ENCODE data around the gene LRRN3.

DNA sequence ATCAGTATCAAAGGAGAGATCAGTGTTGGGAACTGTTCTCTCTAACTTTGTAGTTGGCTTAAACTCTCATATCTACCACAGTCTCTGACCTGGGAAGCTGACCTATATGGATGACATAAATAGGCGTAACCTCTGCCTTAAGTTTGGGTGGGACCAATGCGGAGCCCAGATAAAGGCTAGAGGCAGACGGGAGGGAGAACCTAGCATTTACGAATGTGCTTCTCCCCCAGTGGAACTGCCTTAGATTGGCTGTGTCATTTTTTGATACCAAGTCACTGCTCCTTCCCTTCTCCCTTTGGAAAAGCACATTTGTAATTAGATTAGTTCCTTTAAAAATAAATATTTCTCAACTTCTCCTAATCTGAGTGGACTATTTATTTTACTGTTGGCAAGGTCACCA, 23.7 kb upstream of the LRRN3 start:
- TF ChIP-seq, protein P1, sequence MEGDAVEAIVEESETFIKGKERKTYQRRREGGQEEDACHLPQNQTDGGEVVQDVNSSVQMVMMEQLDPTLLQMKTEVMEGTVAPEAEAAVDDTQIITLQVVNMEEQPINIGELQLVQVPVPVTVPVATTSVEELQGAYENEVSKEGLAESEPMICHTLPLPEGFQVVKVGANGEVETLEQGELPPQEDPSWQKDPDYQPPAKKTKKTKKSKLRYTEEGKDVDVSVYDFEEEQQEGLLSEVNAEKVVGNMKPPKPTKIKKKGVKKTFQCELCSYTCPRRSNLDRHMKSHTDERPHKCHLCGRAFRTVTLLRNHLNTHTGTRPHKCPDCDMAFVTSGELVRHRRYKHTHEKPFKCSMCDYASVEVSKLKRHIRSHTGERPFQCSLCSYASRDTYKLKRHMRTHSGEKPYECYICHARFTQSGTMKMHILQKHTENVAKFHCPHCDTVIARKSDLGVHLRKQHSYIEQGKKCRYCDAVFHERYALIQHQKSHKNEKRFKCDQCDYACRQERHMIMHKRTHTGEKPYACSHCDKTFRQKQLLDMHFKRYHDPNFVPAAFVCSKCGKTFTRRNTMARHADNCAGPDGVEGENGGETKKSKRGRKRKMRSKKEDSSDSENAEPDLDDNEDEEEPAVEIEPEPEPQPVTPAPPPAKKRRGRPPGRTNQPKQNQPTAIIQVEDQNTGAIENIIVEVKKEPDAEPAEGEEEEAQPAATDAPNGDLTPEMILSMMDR (IDR thresholded peaks at IDR 0.05): no peak
- no peak for TF ChIP-seq POLR2A (IDR thresholded peaks at IDR 0.05)

Measured in tibial nerve (tissue), 3 donors.